NB4 (cell line): ENCODE measurements around the gene FASLG.

Source experiments
- CTCF ChIP-seq: IDR thresholded peaks from one replicate; pipeline ENCODE4 v1.5.1; 2012; ENCODE audit warnings: low read depth, low read length
- MAX ChIP-seq: IDR thresholded peaks from 2 replicates; pipeline ENCODE4 v1.6.1; 2011; ENCODE audit warnings: low read depth, low read length
- MYC ChIP-seq: IDR thresholded peaks from 2 replicates; pipeline ENCODE4 v1.6.1; 2011; ENCODE audit warnings: low read depth, low read length
- POLR2A ChIP-seq: IDR thresholded peaks from 2 replicates; pipeline ENCODE4 v1.6.1; 2011; ENCODE audit warnings: mild to moderate bottlenecking; ENCODE audit not compliant: insufficient read length; ENCODE audit errors: extremely low read depth

- TF ChIP-seq CTCF (no peak), POLR2A (no peak), MAX (no peak), MYC (no peak)
These were observed 11.9 kb downstream of the FASLG start for GRCh38 chr1:172670791-172671190.
